Measurements from ENCODE around the gene TENT4A.

The TENT4A gene

GRCh38 chr5:6725421-6725820, 12.2 kb downstream of the TENT4A start:
- DNase-seq (ENCODE audit: low read depth) = no peak
- H3K4me3 ChIP-seq (ENCODE audit: low read depth, low read length) = no peak overlapping the region
- TF ChIP-seq MAX (IDR thresholded peaks at IDR 0.05; ENCODE audit: low read depth, low read length) (no peak), MYC (IDR thresholded peaks at IDR 0.05; ENCODE audit: low read depth, low read length) (no peak), POLR2A (IDR thresholded peaks at IDR 0.05; ENCODE audit: extremely low read depth, insufficient read length) (no peak), CTCF (IDR thresholded peaks at IDR 0.05; ENCODE audit: low read depth, low read length) (no peak)

GRCh38 chr5:6726006-6726405, 12.8 kb downstream of the TENT4A start:
- no peak for DNase-seq (ENCODE audit: low read depth)
- no peak overlapping the region for H3K4me3 ChIP-seq (ENCODE audit: low read depth, low read length)
- no peak for TF ChIP-seq MYC (IDR thresholded peaks at IDR 0.05; ENCODE audit: low read depth, low read length)
- no peak for TF ChIP-seq POLR2A (IDR thresholded peaks at IDR 0.05; ENCODE audit: extremely low read depth, insufficient read length)
- TF ChIP-seq CTCF (IDR thresholded peaks at IDR 0.05; ENCODE audit: low read depth, low read length) = no peak
- no peak for TF ChIP-seq MAX (IDR thresholded peaks at IDR 0.05; ENCODE audit: low read depth, low read length)

GRCh38 chr5:6727231-6727630, 14.0 kb downstream of the TENT4A start:
- no peak for TF ChIP-seq CTCF (IDR thresholded peaks at IDR 0.05; ENCODE audit: low read depth, low read length)
- no peak for TF ChIP-seq MYC (IDR thresholded peaks at IDR 0.05; ENCODE audit: low read depth, low read length)
- no peak for TF ChIP-seq MAX (IDR thresholded peaks at IDR 0.05; ENCODE audit: low read depth, low read length)
- TF ChIP-seq POLR2A (IDR thresholded peaks at IDR 0.05; ENCODE audit: extremely low read depth, insufficient read length) = no peak
- no peak overlapping the region for H3K4me3 ChIP-seq (ENCODE audit: low read depth, low read length)
- no peak for DNase-seq (ENCODE audit: low read depth)

GRCh38 chr5:6728011-6728794, 15.0 kb downstream of the TENT4A start:
- DNase-seq (ENCODE audit: low read depth) = no peak
- H3K4me3 ChIP-seq (ENCODE audit: low read depth, low read length) = no peak overlapping the region
- TF ChIP-seq CTCF (IDR thresholded peaks at IDR 0.05; ENCODE audit: low read depth, low read length) (no peak), MYC (IDR thresholded peaks at IDR 0.05; ENCODE audit: low read depth, low read length) (no peak), POLR2A (IDR thresholded peaks at IDR 0.05; ENCODE audit: extremely low read depth, insufficient read length) (no peak), MAX (IDR thresholded peaks at IDR 0.05; ENCODE audit: low read depth, low read length) (no peak)

- DNase-seq (ENCODE audit: low read depth) = no peak
- no peak for TF ChIP-seq MYC (IDR thresholded peaks at IDR 0.05; ENCODE audit: low read depth, low read length)
- no peak for TF ChIP-seq CTCF (IDR thresholded peaks at IDR 0.05; ENCODE audit: low read depth, low read length)
- no peak for TF ChIP-seq POLR2A (IDR thresholded peaks at IDR 0.05; ENCODE audit: extremely low read depth, insufficient read length)
- TF ChIP-seq MAX (IDR thresholded peaks at IDR 0.05; ENCODE audit: low read depth, low read length) = no peak
- no peak overlapping the region for H3K4me3 ChIP-seq (ENCODE audit: low read depth, low read length)
These were observed 15.6 kb downstream of the TENT4A start for GRCh38 chr5:6728795-6729183.

Measured in NB4 (cell line).